Amygdala (tissue), 56 donors: ENCODE measurements around the gene GRB7.
"Not testable (repeated sequence)": the region's sequence is repeated elsewhere in the genome, so short reads cannot be mapped to it uniquely, and the experiment has no call there.

Source experiments
- DNase-seq, 56 donors: peaks; one replicate each; lab custom pipeline; 2025; lab: John Stamatoyannopoulos, UW

The GRB7 gene

DNA sequence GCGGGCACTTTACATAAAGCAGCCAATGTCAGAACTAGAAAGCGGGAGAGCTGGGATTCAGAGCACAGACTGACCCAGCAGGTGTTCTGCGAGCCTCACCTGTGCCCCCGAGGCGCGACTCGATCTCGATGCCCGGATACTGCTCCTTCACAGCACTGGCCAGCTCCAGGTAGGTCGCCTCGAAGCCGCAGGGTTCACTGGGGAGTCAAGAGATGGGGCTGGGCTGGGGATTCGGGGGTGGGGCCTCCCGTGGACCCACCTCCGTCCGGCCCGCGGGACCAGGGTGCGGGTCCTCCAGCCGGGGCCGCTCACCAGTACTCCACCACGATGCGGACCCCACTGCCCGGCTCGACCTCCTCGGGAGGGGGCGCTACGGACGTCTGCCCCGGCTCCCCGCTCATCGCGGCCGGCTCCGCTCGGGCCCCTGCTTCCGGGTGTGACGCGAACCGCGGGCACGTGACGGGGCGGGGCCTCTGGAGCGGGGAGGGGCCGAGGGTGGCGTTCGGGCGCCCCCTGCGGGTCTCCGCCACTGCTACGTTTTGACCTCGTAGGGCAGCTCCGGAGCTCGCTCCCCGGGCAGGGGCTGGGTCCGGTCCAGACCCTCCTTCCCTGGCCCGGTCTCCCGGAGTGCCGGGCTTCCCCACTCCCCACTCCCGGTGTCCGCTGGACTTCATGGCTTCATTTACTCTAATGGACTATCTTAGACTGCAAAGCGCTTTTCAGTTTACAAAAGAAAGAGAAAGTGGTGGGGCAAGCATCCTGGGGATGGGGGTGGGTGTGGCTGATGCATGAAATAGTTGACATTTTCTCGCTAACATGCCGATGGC, 7.4 kb upstream of the GRB7 start, which contains the start of gene MIEN1:
Gene MIEN1 (minus strand): TSS at position 438 of the 827 bp plus-strand sequence. CDS start 37 bp downstream, at position 401.
- peak; percentile 44 to 97 (median 81) for DNase-seq

DNA sequence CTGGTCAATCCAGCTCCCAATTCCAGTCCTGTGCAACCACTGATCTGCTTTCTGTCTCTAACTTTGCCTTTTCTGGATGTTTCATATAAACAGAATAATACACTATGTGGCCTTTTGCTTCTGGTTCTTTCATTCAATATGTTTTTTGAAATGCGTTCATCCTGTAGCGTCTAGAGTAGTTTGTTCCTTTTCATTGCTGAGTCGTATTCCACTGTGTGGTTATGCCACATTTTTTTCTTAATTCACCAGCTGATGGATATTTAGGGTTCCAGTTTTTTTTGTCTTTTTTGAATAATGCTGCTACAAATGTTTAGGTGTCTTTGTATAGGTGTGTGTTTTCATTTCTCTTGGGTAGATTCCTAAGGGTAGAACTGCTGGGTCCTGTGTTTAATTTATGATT, 5.2 kb upstream of the GRB7 start:
- no peak for DNase-seq

DNA sequence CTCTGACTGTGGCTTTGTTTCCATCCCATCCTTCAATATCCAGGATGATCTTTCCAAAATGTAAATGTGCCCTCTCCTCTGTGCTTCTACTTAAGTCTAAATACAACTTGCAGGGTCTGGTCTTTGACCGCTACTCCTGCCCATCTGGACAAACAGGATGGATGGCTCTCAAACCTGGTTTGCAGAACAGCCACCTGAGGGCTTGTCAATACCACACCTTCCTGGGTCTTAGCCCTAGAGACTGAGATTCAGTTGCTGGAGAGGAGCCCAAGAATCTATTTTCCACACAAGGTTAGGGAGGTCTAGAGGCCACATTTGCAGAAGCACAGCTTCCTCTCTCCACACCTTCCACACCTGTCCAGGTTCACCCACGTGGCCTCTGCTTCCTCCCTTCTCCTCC, 1.9 kb upstream of the GRB7 start:
- no peak for DNase-seq

DNA sequence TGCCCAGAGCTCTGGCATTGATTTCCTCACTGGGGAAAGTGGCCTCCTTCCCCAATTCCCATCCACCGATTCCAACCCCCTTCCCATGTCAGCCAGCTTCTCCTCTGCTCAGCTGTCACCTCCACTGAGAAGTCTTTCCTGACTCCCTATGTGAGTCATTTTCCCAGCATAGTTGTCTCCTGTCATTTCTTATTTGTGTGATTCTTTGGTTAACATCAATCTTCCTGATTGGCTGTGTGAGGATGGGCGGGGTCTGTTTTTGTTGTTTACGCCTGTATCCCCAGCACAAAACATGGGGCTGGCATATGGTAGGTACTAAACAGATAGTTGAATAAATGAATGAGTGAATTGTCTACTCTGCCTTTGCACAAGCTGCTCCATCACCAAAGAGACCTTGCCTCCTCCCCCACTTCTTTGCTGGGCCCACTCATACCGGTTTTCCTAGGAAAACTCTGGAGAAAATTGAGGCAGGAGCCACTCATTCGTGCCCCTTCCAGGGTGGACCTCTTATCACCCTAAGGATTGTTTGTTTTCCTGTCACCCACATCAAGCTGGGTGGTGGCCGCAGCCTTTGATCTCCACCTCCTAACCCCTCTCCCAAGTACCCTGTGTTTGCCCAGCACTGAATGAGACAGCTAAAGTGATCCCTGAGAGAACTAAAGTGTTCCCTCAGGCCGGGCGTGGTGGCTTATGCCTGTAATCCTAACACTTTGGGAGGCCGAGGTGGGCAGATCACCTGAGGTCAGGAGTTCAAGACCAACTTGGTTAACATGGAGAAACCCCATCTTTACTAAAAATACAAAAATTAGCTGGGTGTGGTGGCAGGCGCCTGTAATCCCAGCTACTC, 1.2 kb upstream of the GRB7 start:
- DNase-seq: no peak

DNA sequence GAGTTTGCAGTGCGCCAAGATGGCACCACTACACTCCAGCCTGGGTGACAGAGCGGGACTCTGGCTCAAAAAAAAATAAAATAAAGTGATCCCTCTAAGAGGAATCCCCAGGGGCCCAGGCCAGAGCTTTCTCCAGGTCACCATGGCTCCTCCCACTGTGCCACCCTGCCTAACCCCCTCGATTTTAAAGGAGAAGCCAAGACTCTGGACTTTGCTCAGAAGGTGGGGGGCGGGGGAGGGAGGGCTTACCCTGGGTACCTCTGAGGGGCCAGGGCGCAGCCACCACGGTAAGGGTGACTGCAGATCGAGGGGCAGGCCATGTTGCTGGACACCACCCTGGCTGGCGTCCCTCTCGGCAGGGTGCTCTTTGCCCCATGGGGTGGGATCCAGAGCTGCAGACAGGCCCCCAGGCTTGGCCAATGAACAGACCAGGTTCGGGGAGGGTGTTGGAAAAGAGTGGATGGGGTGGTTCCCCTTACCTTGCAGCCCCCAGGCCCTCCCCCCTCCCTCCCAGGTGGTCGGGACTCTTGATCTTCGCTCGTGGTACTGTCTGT, 455 bp upstream of the GRB7 start:
- no peak for DNase-seq

DNA sequence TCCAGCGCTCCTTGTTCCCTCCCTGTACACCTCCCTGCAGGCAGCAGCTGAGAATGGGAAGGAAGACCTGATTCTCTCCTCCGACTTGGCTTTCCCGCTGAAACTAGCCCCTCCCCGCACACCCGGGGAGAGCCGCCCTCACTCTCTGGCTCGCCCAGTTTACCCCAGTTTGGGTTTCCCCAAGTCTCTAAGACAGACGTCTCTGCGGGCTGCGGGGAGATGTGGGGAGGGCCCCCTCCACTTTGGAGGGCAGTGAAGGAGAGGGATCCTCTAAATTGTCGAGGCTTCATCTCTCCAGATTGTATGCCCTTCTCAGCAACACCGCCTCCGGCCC, 797 bp downstream of the GRB7 start:
- no peak for DNase-seq

DNA sequence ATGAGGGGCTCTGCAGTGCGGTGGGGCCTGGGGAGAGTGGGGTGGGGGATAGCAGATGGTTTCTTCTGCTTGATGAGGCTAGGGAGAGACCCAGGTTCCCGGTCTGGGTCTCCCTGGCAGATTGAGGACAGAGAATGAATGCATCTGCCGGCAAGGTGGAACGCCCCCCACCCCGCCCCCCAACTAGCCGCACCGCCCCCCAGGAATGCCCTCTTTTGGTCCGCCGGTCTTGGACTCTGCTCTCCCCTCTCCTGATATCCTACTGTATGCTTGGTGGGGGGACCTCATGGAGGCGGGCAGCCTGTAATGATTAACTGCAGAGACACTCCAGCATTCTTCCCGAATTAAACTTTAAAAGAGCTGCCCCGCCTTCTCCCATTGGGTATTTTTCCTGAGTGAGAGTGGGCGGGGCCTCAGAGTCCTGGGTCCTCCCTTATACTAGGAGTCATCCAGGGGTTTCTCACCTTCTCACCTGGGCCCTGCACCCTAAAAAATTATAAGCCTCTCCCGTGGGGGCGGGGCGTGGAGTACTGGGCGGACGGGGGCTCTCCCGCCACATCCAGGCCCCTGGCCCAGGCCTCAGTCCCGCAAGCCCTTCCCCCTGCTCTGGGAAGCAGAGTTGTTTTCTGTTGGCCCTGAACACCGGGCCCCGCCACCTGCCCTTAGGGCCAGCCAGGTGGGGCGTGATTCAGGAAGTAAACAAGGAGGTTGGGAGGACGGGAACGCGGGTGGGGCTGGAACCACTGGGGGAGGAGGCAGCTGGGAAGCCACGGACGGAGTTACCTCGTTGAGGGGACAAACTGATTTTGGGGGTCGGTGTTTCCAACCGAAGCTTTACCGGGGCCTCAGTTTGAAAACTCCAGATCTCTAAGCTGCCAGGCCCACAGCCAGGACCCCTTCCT, 1.5 kb downstream of the GRB7 start:
- no peak for DNase-seq

DNA sequence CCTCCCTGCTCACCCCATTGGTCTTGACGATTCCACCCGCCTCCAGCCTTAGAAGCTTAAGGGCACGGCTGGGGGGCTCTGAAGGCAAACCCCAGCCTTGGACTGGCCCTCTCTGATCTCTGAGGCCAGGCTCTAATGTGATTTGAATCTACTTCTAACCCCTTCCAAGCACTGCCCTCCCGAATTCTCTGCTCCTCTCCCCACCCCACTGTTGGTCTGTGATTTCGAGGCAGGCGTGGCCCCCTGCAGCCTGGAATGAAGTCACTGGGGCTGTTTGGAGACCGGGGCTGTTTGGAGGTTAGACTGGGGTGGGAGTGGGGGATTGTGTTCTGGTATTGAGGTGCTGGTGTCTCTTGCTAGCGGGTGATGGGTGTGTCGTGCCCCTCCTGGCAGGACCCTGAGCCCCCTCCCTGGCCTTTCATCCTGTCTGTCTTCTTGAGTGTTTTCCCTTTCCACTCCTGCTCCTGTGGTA, 2.2 kb downstream of the GRB7 start:
- no peak for DNase-seq

DNA sequence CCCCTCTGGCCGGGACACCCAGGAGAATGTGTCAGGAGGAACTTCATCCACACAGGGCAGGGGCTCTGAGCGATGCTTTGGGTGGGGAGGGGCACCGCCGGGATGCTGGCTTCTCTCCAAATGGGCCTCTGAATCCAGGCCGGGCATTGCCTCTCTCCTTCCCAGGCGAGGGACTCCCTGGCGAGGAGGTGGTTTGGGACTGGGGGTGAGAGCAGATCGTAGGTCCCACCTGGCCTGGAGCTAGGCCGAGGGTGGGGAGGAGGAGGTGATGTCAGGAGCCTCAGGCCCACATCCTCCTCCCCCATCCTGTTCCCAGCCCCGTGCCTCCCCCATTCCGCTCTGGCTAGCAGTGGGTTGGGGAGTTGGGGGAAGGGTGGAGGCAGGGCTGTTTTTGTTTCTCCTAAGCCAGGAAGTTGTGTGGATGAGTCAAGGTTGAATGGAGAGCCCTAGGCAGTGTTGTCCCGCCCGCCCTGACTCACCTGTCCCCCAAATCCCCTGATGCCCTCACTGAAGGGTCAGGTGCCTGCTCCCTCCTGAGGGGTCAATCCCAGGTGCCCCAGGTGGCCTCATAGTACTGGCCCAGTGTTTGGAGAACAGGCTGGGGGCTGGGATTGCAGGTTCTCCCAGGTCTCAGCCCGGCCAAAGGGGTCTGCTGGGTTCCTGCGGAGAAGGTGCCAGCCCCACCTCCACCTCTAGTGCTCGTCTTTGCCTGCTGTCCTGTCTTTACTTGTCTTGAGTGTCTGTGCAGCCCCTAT, 2.8 kb downstream of the GRB7 start:
- DNase-seq: no peak

DNA sequence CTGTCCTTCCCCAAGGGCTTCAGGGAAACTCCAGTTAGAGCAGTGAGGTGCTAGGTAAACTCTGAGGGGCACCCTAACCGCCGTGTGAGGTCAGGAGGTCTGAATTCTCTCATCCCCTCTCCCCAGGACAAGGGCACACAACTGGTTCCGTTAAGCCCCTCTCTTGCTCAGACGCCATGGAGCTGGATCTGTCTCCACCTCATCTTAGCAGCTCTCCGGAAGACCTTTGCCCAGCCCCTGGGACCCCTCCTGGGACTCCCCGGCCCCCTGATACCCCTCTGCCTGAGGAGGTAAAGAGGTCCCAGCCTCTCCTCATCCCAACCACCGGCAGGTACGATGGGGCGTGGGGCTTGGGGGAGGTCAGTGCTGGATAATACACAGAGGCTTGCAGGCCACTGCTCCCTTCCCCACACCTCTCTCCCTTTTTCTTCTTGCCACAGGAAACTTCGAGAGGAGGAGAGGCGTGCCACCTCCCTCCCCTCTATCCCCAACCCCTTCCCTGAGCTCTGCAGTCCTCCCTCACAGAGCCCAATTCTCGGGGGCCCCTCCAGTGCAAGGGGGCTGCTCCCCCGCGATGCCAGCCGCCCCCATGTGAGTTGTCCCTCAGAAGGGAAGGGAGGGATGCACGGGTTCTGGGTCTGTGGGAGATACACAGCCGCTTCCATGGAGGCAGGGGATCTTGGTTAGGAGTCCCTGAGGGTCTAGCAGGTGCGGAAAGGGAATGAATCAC, 4.6 kb downstream of the GRB7 start:
- DNase-seq: no peak

DNA sequence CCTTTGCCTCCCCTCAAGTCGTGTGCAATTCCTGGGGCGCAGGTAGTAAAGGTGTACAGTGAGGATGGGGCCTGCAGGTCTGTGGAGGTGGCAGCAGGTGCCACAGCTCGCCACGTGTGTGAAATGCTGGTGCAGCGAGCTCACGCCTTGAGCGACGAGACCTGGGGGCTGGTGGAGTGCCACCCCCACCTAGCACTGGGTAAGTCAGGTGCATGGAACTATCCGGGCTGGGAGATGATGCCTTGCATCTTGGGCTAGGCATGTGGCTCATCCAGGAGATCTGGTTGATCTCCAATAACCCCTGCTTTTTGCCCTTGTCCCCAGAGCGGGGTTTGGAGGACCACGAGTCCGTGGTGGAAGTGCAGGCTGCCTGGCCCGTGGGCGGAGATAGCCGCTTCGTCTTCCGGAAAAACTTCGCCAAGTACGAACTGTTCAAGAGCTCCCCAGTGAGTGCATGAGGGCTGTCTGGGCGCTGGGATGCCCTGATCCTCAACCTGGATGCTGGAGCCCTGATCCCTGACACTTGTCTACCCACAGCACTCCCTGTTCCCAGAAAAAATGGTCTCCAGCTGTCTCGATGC, 5.2 kb downstream of the GRB7 start:
- no peak for DNase-seq

DNA sequence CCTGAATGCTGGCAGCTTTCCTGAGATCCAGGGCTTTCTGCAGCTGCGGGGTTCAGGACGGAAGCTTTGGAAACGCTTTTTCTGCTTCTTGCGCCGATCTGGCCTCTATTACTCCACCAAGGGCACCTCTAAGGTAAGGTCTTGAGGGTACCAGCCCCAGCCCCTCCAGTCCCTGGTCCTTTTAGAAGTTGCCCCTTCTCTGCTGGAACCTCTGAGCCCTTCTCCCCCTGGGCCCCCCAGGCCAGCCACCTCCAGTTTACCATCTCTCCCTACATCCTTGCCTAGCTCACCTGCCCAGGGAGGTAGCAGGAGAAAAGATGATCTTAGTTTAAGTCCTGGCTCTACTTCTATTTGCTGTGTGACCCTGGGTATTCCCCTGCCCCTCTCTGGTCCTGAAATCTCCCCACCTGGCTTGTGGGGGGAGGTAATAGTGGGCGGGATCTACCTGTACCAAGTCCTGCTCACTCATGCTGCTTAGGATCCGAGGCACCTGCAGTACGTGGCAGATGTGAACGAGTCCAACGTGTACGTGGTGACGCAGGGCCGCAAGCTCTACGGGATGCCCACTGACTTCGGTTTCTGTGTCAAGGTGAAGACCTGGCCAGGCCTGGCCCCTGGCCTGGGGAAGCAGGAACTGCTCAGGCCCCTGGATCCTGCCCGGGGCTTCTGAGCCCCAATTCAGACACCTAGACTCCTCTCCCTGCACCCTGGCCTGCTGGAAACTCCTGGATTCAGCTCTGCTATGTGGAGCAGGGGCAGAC, 6.5 kb downstream of the GRB7 start:
- no peak for DNase-seq

DNA sequence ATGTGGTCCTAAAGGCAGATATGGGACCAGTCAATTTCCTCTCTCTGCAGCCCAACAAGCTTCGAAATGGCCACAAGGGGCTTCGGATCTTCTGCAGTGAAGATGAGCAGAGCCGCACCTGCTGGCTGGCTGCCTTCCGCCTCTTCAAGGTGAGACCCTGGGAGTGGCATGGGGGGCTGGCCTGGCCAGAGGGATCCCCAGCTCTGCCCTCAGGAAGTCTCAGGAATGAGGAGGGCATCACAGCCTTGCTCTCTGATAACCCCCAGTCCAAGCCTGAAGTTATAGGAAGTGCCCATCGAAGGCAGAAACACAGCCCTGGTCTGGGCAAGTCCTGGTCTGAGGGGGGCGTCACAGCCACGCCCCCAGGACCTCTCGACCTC, 7.1 kb downstream of the GRB7 start:
- no peak for DNase-seq

DNA sequence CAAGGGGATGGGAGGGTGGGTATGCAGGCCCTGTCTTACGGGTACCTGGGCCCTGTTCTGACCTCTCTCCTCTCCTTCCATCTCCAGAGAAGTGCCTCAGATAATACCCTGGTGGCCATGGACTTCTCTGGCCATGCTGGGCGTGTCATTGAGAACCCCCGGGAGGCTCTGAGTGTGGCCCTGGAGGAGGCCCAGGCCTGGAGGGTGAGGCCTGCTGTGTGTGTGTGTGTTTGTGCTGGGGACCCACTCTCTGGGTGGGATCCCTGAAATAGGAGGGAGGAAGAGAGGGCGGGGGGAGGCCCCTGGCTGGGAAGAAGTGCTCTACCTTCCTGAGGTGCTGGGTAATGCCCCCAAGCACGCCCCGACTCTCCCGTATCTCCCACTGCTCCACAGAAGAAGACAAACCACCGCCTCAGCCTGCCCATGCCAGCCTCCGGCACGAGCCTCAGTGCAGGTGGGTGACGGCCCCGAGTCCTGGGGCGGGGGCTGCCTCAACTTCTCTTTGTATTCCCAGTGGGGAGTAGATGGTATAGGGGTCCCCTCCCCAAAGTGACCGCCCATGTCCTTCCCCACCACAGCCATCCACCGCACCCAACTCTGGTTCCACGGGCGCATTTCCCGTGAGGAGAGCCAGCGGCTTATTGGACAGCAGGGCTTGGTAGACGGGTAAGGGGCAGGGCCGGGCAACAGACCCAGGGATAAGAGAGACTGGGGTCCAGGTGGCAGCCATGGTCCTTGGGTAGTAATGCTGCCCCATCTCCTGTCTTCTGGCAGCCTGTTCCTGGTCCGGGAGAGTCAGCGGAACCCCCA, 7.8 kb downstream of the GRB7 start:
- no peak for DNase-seq

DNA sequence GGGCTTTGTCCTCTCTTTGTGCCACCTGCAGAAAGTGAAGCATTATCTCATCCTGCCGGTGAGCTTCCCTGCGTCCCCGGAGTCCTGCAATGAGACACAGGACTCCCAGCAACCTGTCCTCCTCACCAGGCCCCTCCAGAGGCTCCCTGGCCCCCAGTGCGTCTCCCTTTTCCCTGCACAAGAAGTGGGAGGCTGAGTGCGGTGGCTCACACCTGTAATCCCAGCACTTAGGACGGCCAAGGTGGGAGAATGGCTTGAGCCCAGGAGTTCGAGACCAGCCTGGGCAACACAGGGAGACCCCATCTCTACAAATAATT, 8.4 kb downstream of the GRB7 start:
- DNase-seq: no peak

DNA sequence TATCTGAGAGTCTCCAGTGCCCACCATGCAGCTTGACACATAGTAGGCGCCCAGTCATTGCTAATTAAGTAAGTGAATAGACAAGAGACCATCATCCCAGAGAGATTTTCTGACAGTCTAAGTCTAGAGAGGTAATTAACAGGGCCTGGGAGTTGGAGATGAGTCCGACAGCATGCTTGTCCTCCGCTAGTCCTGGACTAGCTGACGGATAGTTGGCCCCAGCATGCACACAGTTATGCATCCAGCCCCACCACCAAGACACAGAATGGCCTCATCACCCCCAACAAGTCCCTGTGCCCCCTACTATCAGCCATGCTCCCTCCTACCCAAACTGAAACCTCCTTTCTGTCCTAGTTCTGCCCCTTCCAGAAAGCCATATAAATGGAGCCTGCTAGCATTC, 10.0 kb downstream of the GRB7 start:
- DNase-seq: no peak

DNA sequence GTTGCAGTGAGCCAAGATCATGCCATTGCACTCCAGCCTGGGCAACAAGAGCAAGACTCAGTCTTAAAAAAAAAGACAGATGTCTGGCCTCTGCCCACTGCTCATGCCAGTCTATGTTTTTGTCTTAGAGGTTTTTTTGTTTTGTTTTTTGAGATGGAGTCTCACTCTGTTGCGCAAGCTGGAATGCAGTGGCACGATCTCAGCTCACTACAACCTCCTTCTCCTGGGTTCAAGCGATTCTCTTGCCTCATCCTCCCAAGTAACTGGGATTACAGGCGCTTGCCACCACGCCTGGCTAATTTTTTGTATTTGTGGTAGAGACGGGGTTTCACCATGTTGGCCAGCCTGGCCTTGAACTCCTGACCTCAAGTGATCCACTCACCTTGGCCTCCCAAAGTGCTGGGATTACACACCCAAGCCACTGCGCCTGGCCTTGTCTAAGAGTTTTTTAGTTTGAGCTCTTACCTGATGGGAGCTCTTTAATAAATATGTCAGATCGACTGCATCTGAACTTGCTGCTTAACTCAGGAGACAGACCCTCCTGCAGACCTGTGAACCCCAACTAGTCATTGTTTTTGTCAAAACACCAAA, 10.8 kb downstream of the GRB7 start:
- not testable (repeated sequence) for DNase-seq
